GM19467 (cell line): Measurements from ENCODE around the gene HMG20A.

Experiments used
- ATAC-seq: cut with Tn5 transposase; IDR thresholded peaks from one replicate; pipeline ENCODE4 v1.9.1; 2021; ENCODE audit warnings: mild to moderate bottlenecking, moderate library complexity; ENCODE audit not compliant: unreplicated experiment

The HMG20A gene

GRCh38 chr15:77515613-77516012 is 94.9 kb downstream of the HMG20A start:
- ATAC-seq = no peak

GRCh38 chr15:77516076-77516475 is 95.4 kb downstream of the HMG20A start:
- ATAC-seq = no peak

GRCh38 chr15:77516786-77517185 is 96.1 kb downstream of the HMG20A start:
- ATAC-seq = no peak

DNA sequence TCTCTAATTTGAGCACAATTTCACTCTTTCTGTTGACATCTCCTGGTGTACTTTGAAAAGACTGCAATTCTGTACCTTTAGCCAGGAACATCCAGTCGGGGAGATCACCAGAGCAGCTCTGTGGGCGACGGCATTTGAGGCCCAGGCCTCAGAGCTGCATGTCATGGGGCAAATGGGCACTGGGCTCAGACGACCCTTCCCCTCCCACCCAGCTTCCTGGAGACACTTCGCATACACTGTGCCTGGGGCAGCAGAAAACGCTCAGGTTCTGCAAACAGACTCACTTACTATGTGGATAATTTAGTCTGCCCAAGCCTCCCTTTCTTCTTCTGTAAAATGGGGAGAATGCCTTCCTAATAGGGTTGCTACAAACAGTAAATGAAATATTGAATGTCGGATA is 96.9 kb downstream of the HMG20A start:
- no peak for ATAC-seq

DNA sequence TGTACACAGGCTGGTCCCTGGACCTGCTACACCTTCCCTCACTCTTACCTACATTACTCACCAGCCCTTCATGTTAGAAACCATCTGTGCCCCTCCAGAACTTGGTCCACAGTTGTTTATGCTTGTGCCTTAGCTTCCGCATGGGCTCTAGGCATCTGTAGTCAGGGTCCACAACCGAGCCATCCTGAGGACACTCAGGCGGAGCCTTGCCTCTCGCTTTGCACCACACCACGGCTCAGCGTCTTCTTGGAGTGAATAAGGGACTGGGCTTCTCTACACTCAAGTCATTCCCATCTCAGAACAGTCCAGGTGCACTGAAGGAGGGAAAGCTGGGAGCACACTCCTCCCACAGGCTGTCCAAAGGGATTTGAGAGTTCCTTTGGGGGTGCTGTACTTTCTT is 97.8 kb downstream of the HMG20A start:
- no peak for ATAC-seq

DNA sequence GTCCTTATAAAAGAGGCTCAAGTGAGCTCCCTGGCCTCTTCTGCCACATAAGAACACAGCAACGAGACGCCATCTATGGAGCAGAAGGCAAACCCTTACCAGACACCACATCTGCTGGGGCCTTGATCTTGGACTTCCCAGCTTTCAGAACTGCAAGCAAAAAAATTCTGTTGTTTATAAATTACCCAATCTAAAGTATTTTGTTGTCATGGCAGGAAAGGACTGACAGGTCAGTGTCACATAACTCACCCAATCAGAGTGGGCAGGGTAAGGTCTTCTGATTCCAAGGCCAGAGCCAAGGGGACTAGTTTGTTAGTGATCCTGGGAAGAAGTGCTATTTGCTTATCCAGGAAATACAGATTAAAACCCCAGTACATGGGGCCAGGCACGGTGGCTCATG is 98.9 kb downstream of the HMG20A start:
- no peak for ATAC-seq

DNA sequence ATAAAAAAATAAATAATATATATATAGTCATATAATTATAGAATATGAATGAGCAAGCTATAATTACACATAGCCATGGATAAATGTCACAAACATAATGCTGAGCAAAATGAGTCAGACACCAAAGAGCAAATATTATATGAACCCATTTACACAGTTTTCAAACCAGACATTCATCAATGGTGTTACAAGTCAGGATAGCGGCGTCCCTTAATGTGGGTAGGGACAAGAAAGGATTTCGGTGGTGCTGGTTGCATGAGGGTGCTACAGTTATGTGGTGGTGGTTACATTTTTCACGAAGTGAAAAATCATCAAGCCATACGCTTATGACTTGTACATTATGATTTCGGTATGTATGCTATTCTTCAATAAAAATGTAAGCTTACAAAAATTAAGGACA is 100.5 kb downstream of the HMG20A start:
- ATAC-seq = no peak

GRCh38 chr15:77525400-77525811 is 104.7 kb downstream of the HMG20A start:
- no peak for ATAC-seq

DNA sequence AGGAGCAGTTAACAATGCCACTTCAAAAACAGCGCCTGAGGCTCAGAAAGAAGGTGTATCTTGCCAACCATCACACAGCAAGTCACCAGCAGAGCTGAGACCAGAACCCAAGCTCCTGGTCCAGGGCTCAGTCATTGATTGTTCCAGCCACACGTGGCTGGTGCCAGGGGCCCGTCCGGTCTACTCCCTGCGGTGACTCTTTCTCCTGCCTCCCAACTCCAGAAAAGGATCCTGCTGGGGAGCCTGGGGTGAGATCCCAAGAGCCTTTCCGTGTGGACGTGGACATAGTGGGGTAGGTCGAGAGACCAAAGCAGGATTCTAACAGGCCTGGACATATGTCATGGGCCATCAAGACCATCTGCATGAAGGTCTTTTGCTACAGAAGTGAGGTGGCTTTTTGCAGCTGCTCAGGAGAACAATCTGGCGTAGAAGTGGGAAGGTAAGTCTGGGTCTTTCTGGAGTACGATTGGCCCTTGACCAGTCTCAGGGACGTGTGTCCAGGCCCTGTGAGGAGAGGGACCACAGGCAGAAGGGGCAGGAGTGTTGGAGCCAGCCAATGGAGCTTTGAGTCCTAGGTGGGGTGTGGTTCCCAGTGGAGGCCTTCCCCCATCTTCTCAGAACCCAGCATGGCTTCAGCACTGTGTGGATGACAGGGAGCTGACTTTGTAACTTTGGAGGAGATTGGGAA is 105.4 kb downstream of the HMG20A start:
- ATAC-seq = no peak

DNA sequence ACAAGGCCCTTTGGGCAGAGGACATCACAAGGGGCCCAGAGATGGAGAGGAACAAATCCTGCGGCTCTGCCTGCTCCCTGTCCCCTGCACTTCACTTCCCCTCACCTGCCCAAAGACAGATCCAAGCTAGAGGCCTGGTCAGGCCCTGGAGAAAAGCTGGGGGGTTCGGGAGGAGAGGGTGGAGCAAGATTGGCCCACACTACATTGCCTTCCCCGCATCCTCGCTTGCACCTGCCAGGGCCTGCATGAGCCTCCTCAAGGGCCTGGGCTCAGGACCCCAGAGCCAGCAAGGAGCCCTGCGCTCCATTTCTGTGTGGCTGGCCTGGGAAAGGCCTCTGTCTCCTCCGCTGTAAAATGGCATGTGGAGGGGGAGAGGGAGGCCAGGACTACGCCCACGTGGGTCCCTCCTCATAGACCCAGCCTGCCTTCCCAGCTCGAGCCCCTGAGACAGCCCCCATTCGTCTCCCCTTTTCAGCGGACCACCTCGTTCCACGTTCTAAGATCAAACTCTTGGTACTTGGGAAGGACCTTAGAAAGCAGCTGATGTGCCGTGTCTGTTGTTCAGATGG is 106.0 kb downstream of the HMG20A start:
- no peak for ATAC-seq

DNA sequence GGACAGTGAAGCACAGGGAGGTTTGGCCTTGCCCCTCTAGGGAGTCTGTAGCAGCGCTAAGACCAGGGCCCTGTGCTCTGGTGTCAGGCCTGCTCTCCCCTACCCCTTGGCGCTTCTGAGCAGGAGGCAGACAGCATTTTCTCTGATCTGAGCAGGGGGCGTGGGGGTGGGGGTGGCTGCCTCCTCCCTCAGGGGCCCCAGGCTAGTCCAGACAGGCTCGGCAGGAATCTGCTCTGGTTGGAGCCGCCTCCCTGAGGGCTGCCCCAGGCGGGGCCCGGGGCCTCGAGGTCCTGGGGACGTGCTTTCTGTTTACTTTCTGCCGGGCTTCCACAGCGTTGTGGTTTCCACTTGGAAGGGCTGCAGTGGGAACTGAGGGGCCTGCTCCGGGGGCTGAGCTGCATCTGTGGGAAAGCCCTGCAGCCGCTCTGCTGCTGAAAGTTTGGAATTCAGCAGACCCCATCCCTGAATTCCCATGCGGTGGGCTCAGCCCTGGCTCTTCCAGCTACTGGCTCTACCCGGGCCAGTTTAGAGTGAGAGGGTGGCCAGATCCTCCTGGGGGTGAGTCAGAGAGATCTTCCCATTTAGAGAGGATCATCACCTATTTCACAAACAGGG is 106.6 kb downstream of the HMG20A start:
- ATAC-seq = no peak

DNA sequence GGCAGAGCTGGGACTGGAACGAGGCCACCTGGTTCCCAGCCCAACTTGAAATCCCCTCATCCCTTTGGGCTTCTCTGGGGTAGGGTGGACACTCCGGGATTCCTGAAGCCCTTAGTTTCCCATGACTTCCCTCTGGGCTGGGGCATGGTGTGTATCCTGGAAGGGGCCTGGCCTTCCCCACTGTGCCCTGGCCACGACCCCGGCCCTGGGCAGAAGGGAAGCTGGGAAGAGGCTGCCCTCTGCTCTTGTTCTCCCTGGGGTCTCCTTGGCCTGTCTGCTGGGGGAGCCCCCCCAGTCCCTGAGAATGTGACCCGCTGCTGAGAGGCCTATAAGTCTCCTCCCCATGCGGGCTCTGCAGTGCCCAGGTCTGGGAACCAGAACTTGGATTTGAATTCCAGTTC is 107.1 kb downstream of the HMG20A start:
- ATAC-seq = no peak

- ATAC-seq = no peak
Observed at GRCh38 chr15:77528290-77528967, 107.7 kb downstream of the HMG20A start.

GRCh38 chr15:77528968-77529319 is 108.3 kb downstream of the HMG20A start:
- no peak for ATAC-seq

GRCh38 chr15:77529394-77530159 is 108.9 kb downstream of the HMG20A start:
- ATAC-seq = no peak

GRCh38 chr15:77530576-77530975 is 109.9 kb downstream of the HMG20A start:
- no peak for ATAC-seq

DNA sequence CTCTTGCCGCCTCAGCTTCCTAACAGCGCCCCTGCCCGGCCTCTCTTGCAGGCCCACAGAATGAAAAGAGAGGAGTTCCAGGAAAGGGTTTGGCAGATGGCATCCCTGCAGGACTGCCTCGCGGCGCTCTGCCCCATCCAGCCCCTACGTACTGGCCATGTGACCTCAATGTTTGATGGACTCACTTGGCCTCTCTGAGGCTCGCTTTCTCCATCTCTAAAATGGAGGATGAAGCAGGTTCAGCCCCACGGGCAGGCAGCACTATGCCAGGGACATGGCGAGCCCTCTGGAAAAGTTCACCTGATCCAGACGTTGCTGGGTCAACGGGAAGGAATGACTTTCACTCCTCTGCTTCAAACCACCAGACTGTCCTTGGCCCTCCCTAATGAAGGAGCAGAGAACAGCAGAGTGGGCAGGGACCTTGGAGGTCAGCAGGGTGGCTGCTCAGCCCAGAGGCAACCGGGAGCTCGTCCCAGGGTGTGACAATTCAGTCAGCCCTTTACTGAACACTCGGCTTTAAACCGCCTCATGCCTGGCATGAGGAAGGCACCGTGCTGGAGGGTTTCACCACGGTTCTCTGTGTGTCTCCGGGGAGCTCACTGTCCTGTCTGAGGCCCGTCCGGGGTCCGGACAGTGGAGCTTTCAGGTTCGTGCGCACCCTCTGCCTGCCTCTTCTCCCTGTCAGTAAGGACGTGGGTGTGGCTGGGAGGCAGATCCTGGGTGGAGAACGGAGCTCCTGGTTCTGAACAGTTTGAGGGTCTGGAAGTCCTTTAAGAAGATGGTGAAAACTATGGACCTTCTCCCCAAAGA is 110.7 kb downstream of the HMG20A start:
- ATAC-seq = no peak

DNA sequence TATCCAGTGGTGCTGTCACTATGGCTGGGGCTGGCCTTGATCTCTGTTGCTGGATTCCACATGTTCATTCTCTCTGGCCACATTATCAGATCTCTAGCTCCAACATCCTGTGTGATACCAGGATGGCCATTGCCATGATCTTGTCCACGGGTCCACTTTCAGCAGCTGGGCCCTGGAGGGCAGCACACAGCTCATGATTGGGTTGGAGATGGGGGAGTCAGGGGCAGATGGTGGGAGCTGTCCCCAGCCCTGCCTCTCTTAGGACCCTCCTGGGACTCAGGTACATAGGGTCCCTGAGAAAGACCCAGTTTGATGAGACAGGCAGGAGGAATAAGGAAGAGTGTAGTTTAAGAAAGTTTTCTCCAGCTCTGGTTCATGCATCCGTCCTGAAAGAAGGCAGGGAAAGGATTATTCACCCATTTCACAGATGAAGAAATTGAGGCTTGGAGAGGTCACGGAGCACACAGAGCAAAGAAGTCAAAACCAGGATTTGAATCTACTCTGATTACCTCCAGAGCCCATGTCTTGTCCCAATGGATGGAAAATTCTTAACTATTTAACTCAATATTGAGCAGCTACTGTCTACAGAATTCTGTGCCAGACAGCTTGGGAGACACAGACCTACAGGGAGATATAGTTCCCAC is 111.5 kb downstream of the HMG20A start:
- ATAC-seq = no peak

DNA sequence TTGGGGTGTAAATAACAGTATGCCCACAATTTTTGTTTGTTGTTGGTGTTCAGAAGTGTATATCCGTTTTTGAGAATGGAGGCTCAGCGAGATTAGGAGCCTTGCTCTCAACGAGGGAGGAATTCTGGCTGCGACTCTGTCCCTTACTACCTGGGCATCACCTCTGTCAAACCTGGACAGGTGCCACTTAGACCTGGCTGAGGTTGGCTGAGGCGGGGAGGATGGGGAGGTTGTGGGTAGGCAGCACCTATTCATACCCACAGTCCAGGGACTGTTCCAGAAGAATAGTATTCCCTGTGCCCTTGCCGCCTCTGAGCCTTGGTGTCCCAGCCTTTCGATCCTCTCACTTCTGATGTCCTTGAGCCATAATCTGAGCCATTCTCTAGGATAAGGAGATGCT is 112.2 kb downstream of the HMG20A start:
- ATAC-seq = no peak
